GM21390 (cell line): ENCODE measurements around the gene NFIX.

Experiments used
- ATAC-seq: cut with Tn5 transposase; IDR thresholded peaks from one replicate; pipeline ENCODE4 v1.9.1; 2021; ENCODE audit not compliant: unreplicated experiment

The NFIX gene

DNA sequence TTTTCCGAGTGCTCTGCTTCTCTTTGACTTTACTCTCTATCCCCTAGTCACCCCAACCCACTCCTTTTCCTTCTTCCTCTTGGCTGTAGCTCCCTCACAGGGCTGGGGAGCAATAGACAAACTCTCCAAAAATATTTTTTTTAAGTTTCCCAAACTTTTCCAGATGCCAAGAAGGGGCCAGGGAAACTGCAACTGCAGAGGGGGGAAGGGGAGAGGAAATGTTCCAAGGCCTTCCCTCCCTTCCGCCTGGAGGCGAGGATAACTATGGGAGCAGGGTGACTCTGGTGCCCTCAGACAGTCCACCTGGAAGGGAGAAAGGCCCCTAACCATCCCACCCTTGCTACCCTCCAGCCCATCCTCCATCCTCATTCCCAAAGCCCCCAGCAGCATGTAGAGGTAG, 58.0 kb downstream of the NFIX start:
- no peak for ATAC-seq

GRCh38 chr19:13053761-13054625, 58.7 kb downstream of the NFIX start:
- no peak for ATAC-seq

GRCh38 chr19:13054626-13055212, 59.4 kb downstream of the NFIX start:
- no peak for ATAC-seq

- ATAC-seq = no peak
Observed at GRCh38 chr19:13055213-13056051, 60.2 kb downstream of the NFIX start.

DNA sequence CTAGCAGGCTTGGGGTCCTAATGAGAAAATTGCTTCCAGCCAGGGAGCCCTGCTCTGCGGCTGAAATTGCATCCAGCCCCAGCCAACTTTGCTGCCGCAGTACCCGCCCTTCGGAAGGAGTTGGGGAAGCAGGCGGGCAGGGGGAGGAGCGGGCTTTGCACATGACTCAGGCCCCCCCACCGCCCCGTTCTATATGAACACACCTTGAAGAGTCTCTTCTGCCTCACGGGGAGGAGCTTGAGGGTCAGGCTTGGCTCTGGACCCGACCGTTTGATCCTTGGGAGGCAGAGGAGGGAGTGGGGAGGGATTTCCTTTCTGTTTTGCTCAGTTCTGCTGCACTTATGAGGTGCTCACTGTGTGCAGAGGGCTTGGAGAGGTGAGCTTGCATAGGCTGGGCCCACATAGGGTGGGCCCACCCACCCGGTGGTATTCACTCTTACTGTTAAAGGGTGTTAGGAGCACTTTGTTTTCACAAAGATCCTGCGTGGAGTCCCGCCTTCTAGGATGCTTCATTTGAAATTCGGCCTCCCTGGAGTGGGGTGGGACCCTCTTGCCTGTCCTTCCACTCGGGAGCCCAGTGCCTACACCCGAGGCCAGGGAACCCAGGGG, 60.9 kb downstream of the NFIX start:
- ATAC-seq = no peak

- ATAC-seq = no peak
Observed at GRCh38 chr19:13057147-13057572, 61.9 kb downstream of the NFIX start.

GRCh38 chr19:13057744-13058143, 62.5 kb downstream of the NFIX start:
- no peak for ATAC-seq

- no peak for ATAC-seq
Observed at GRCh38 chr19:13058951-13059660, 63.8 kb downstream of the NFIX start.

DNA sequence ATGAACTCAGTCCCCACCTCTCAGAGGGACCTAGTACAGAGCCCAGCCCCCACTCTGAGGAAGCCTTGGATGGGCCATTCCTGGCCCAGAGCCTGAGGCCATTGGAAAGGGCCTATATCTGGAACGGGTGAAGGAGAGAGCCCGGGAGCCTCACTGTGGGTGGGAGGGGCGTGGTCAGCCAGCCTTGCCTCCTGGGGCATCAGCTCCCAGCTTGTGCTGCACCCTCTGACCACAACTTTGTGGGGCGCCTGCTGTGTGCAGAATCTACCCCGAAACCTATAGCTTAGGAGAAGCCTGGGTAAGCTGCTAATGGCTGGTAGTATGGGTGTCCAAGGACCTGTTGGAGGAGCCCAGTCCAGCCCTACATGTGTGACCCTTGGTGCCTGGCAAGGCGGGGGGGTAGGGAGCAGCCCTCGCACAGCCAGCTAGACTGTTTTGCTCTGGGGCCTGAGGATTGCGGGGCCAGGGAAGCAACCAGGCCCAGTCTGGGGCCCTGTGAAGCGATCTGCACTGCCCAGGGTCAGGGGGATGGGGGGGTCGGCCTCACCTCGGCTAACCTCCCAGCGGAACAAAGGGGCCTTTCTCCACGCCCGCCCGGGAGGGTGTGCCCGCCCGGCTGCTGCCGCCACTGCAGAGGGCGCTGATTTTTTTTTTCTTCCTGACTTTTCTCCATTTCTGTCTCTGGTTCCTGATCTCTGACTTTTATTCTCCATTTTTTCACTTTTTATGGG, 65.1 kb downstream of the NFIX start:
- no peak for ATAC-seq

DNA sequence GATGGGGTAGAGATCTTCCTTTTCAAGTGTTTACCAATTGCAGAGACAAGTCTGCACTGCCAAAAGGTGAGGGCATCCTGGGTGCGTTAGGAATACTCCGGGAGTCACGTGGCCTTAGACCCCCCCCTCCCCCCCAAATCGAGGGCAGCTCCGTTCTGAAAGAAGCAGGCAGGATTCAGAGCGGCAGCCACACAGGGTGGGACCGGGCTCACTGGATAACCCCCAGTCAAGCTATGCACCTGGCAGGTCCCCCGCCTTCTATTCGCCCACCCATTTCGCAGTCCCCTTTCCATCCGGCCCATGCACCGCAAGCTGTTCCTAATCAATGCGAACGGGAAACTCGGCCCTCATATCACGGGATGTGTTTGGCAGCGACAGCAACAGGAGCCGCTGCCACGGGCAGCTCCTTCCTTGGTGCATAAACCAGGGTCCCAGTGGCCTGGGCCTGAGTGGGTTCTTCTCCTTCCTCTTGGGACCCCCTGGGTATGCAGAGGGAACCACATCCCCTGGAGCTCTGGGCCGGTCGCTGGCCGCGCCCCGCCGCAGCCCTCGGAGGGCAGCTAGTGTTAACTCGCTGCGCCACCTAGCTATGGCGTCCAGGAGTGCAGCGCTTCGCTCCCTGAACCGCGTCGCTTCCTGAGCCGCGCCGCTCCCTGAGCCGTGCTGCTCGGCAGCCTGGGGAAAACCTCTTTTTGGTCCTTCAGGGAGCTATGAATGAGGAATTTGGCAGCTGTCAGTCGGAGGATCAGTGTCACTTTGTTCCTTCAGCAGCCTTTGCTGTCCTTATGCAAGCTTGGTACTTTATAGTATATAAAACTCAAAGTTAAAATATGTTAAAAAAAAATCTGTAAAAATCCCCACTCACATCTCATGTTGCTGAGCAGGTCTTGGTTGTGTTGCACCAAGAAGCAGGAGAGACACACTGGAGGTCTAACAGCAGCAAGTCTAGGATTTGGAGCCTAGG, 66.0 kb downstream of the NFIX start:
- no peak for ATAC-seq

DNA sequence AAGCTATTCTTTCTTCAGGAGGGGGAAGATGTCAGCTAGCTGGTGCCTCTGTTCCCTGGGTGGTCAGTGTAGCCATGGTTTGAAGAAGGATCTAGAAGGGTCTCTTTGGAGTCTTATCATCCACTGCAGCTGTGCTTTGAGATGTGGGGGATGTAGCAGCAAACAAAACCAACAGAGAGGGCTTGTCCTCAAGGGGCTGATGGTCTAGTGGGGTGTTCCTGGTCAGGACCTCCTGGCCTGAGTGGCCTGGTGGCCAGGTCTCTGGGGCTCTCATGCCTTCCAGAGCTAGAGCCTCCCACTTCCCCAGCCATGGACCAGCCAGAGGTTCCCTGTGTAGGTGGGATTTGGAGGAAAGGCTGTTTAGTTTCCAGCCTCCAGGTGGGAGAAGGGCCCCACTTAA, 67.0 kb downstream of the NFIX start:
- no peak for ATAC-seq

DNA sequence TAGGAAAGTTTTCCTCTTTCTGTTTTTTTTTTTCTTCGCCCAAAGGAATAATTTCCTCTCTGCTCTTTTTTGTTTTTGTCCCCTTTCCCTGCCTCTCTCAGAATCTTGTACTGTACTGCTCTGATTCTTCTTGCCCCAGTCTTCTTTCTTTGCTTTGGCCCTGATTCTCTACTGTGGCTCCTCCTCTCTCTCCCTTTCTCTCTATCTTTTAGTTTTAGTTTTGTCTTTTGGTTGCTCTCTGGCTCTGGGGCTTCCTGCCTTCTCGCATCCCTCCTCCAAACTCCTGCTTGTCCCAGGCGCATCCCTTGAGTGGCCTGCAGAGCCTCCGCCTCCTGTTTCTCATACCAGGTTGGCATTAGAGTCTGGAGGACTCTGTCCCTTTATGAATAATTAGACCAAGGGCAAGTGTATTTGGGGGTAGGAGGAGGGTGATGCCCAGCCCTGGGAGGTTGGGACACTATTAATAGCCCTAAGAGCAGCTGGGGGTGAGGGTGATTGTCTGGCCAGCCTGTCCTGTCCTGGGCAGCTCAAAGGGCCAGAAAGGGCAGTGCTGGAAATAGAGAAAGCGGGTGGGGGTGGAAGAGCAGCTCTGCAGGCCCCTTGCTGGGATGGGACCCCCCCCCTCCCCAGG, 68.3 kb downstream of the NFIX start:
- no peak for ATAC-seq

DNA sequence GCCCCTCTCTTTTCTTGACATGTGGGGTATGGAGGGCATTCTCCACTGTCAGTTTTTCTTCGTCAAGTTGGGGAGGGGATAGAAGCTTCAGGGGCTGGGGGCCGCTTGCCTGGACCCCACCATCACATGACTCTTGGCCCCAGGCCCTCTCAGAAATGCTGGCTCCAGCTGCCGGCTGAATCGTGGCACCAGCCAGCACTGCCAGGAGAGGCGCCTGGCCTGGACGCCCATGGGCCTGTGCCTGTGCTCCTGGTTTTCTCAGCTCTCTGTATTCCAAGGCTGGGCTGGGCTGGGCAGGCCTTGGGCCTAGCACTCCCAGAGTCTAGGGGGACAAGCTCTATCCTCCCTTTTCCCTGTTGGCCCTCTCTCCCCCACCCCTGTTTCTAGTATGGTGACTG, 68.8 kb downstream of the NFIX start:
- no peak for ATAC-seq

- no peak for ATAC-seq
Observed at GRCh38 chr19:13066226-13066625, 71.0 kb downstream of the NFIX start.

- ATAC-seq = no peak
Observed at GRCh38 chr19:13066933-13067807, 71.9 kb downstream of the NFIX start.

DNA sequence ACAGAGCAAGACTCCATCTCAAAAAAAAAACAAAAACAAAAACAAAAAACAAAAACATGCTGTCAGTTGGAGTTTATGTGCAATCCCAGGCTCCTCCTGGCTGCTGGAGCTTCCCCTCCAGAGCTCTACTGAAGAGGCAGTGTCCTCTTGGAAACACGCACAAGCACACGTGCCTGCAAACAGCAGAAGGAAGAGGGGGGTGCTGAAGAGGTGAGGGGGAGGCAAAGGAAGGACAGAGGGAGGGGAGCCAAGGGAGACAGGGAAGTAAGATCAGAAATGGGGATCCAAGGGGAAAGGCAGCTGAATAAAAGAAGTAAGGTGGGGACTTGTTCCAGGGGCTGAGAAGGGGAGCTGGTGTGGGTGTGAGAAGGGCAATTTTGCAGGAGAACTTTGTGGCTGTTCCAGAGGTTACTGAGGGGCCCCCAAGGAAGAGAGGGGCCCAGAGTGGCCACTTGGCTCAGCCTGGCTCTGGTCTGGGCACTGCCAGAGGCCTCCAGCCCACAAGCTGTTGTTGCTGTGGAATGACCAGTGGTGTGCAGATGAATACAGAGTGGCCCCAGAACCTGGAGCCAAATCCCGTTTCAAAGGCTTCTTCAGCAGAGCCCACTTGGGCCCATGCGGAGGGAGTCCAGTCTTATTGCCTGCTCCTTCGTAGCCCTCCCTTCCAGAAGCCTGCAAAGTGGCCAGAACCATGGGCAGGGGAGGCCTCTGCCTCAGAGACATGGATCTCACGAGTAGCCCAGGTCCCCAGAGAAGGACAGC, 73.0 kb downstream of the NFIX start:
- no peak for ATAC-seq
